MV-4-11 (cell line): ENCODE data around the gene ZNF711.
"Not testable (repeated sequence)": the region's sequence is repeated elsewhere in the genome, so short reads cannot be mapped to it uniquely, and the experiment has no call there.

Experiments
- DNase-seq: peaks from one replicate; lab custom pipeline; 2025; lab: John Stamatoyannopoulos, UW

ZNF711 gene

GRCh38 chrX:85243761-85244449 lies at the start of gene ZNF711, which contains the start of gene SATL1:
Gene ZNF711 (plus strand): TSS chrX:85243991. CDS start chrX:85247573, 3,582 bp downstream.
Gene SATL1 (minus strand): TSS chrX:85243779. CDS start chrX:85108968, 134,811 bp downstream.
- DNase-seq: no peak

GRCh38 chrX:85196319-85196718 lies 47.5 kb upstream of the ZNF711 start:
- DNase-seq: no peak

GRCh38 chrX:85203461-85203970 lies 40.3 kb upstream of the ZNF711 start:
- DNase-seq: no peak

GRCh38 chrX:85213792-85214530 lies 29.8 kb upstream of the ZNF711 start:
- DNase-seq: no peak

GRCh38 chrX:85215946-85216345 lies 27.8 kb upstream of the ZNF711 start:
- DNase-seq: no peak

GRCh38 chrX:85221361-85221760 lies 22.4 kb upstream of the ZNF711 start:
- no peak for DNase-seq

- DNase-seq: no peak
Measured at GRCh38 chrX:85223359-85223758, 20.4 kb upstream of the ZNF711 start.

GRCh38 chrX:85243155-85243554 lies 636 bp upstream of the ZNF711 start:
- no peak for DNase-seq

GRCh38 chrX:85244450-85245211 lies 840 bp downstream of the ZNF711 start:
- no peak for DNase-seq

GRCh38 chrX:85285286-85285685 lies 41.5 kb downstream of the ZNF711 start:
- DNase-seq: not testable (repeated sequence)

- no peak for DNase-seq
Measured at GRCh38 chrX:85288992-85289723, 45.4 kb downstream of the ZNF711 start.

GRCh38 chrX:85303544-85303943 lies 59.8 kb downstream of the ZNF711 start:
- no peak for DNase-seq

- DNase-seq: no peak
Measured at GRCh38 chrX:85309717-85310116, 65.9 kb downstream of the ZNF711 start.

- DNase-seq: not testable (repeated sequence)
Measured at GRCh38 chrX:85311348-85311747, 67.6 kb downstream of the ZNF711 start.
